Suprapubic skin (tissue), 3 donors: ENCODE data around the gene LTN1.

ENCODE experiments used
- POLR2A ChIP-seq, 2 donors: fragments of 450-650 bp; IDR thresholded peaks; one replicate each; pipeline ENCODE4 v1.6.1; 2017; ENCODE audit warnings: antibody characterized with exemption in 2 of 2, mild to moderate bottlenecking in 2 of 2, moderate library complexity in 2 of 2
- TF ChIP-seq, protein P1 (sequence below), 2 donors: fragments of 200-600 bp in 1 of 2; fragments of 450-650 bp in 1 of 2; sonication (generic) in 1 of 2; IDR thresholded peaks; one replicate each; pipeline ENCODE4 v1.5.1; 2016 to 2019; ENCODE audit warnings: antibody characterized with exemption in 2 of 2, mild to moderate bottlenecking in 1 of 2, moderate library complexity in 1 of 2

GRCh38 chr21:29025328-29025713 lies 32.6 kb upstream of the LTN1 start:
- TF ChIP-seq, protein P1, sequence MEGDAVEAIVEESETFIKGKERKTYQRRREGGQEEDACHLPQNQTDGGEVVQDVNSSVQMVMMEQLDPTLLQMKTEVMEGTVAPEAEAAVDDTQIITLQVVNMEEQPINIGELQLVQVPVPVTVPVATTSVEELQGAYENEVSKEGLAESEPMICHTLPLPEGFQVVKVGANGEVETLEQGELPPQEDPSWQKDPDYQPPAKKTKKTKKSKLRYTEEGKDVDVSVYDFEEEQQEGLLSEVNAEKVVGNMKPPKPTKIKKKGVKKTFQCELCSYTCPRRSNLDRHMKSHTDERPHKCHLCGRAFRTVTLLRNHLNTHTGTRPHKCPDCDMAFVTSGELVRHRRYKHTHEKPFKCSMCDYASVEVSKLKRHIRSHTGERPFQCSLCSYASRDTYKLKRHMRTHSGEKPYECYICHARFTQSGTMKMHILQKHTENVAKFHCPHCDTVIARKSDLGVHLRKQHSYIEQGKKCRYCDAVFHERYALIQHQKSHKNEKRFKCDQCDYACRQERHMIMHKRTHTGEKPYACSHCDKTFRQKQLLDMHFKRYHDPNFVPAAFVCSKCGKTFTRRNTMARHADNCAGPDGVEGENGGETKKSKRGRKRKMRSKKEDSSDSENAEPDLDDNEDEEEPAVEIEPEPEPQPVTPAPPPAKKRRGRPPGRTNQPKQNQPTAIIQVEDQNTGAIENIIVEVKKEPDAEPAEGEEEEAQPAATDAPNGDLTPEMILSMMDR (IDR thresholded peaks at IDR 0.05): no peak
- TF ChIP-seq POLR2A (IDR thresholded peaks at IDR 0.05): no peak
